GM12878 (cell line): ENCODE results near the gene CCDC47. TPM values are rescaled to one million over a fixed set of nuclear protein-coding genes. Genes with fewer than 3 reads are reported as not detected.

ENCODE experiments used
- ATAC-seq: fragments of 200-7000 bp; cut with Tn5 transposase; 3 replicates; pipeline ENCODE4 v1.9.1; 2020; ENCODE audit warnings: mild to moderate bottlenecking, moderate library complexity
- BruUV-seq: library from RNA; stranded (reverse); fragments of 400-500 nt; replicated peaks from 2 replicates; lab custom pipeline; 2021; lab: Mats Ljungman, UMichigan
- CTCF ChIA-PET: fragments of 300-600 bp; sonication (Branson Sonifier 250); formaldehyde crosslinking; extraction: SDS; loops from one replicate; lab custom pipeline; 2021; ENCODE audit warnings: inconsistent platforms; lab: Yijun Ruan, JAX
- POLR2A ChIA-PET: fragments of 350-600 bp; formaldehyde crosslinking; extraction: SDS; loops from one replicate; lab custom pipeline; 2021; ENCODE audit warnings: inconsistent platforms; lab: Charles Lee
- RAD21 ChIA-PET: fragments of 300-600 bp; sonication (Branson Sonifier 250); formaldehyde crosslinking; loops from one replicate; lab custom pipeline; 2023; ENCODE audit warnings: antibody characterized with exemption; ENCODE audit not compliant: unreplicated experiment; lab: Charles Lee
- SMC1A ChIA-PET: fragments of 300-600 bp; sonication (Branson Sonifier 250); formaldehyde crosslinking; loops from one replicate; lab custom pipeline; 2023; ENCODE audit not compliant: unreplicated experiment, uncharacterized antibody; lab: Charles Lee
- DNase-seq: peaks from one replicate; pipeline ENCODE4 v3.0.0-alpha.2; 2011; ENCODE audit warnings: low read depth, low spot score
- FAIRE-seq: peaks from 3 replicates; lab custom pipeline; 2011; peaks lifted over from hg19 to GRCh38; lab: Jason Lieb, UNC
- H2AFZ ChIP-seq: 2 replicates; pipeline ENCODE4 v1.6.0; 2011; ENCODE audit warnings: low read depth, low read length, control low read depth; ENCODE audit not compliant: control insufficient read depth
- H3K27ac ChIP-seq: 2 replicates; pipeline ENCODE4 v1.5.1; 2011; ENCODE audit warnings: control low read depth; ENCODE audit not compliant: control insufficient read depth, insufficient read depth
- H3K27me3 ChIP-seq, 2 experiments: replicated peaks in 1 of 2; 2 replicates each; pipeline versions ENCODE4 v1.6.0 to v1.6.1; 2011; ENCODE audit warnings: low read length in 1 of 2; ENCODE audit not compliant: control insufficient read depth in 2 of 2, insufficient read depth in 2 of 2
- H3K36me3 ChIP-seq, 2 experiments: 2 replicates each; pipeline ENCODE4 v1.5.1; 2011; ENCODE audit warnings: low read length in 1 of 2; ENCODE audit not compliant: control insufficient read depth in 2 of 2, insufficient read depth in 2 of 2
- H3K4me1 ChIP-seq: 2 replicates; pipeline ENCODE4 v1.6.1; 2011; ENCODE audit warnings: mild to moderate bottlenecking, low read length, moderate library complexity, mixed read lengths; ENCODE audit not compliant: control insufficient read depth, insufficient read depth
- H3K4me2 ChIP-seq: 2 replicates; pipeline ENCODE4 v1.6.0; 2011; ENCODE audit warnings: control low read depth; ENCODE audit not compliant: control insufficient read depth, insufficient read depth
- H3K4me3 ChIP-seq: fragments of 200-600 bp; sonication (generic); 2 replicates; pipeline ENCODE4 v1.5.1; 2016
- H3K79me2 ChIP-seq: 2 replicates; pipeline ENCODE4 v1.6.0; 2011; ENCODE audit warnings: low read length; ENCODE audit not compliant: control insufficient read depth, insufficient read depth
- H3K9ac ChIP-seq: 2 replicates; pipeline ENCODE4 v1.8.0; 2011; ENCODE audit warnings: low read length, control low read depth, mixed read lengths; ENCODE audit not compliant: control insufficient read depth, insufficient read depth
- H3K9me3 ChIP-seq: replicated peaks from 3 replicates; pipeline ENCODE4 v1.5.1; 2011; ENCODE audit warnings: mild to moderate bottlenecking, low read length; ENCODE audit not compliant: control insufficient read depth, insufficient read depth
- H4K20me1 ChIP-seq: 2 replicates; pipeline ENCODE4 v1.6.0; 2011; ENCODE audit not compliant: control insufficient read depth, insufficient read depth
- BCL11A ChIP-seq: IDR thresholded peaks from 2 replicates; pipeline ENCODE4 v1.6.1; 2011; ENCODE audit warnings: low read depth, low read length
- BRCA1 ChIP-seq: IDR thresholded peaks from 2 replicates; pipeline ENCODE4 v1.6.1; 2011; ENCODE audit warnings: low read depth, low read length, improper control_type of control experiment
- ETV6 ChIP-seq, 2 experiments: fragments of 450-650 bp in 1 of 2; IDR thresholded peaks in 1 of 2; conservative IDR thresholded peaks in 1 of 2; 2 replicates each; pipeline ENCODE4 v1.6.1; 2014; ENCODE audit warnings: antibody characterized with exemption in 1 of 2, borderline replicate concordance in 1 of 2, low read depth in 1 of 2, mild to moderate bottlenecking in 1 of 2, moderate library complexity in 1 of 2
- FOXM1 ChIP-seq: IDR thresholded peaks from 2 replicates; pipeline ENCODE4 v1.6.1; 2012; ENCODE audit warnings: low read depth, mild to moderate bottlenecking, inconsistent platforms, low read length, moderate library complexity
- HDAC6 ChIP-seq: fragments of 200-600 bp; sonication (generic); IDR thresholded peaks from one replicate; pipeline ENCODE4 v1.8.0; 2017; ENCODE audit warnings: antibody characterized with exemption; ENCODE audit not compliant: unreplicated experiment
- KLF5 ChIP-seq: fragments of 450-650 bp; IDR thresholded peaks from 2 replicates; pipeline ENCODE4 v1.6.1; 2014; ENCODE audit warnings: mild to moderate bottlenecking; ENCODE audit not compliant: partially characterized antibody
- MTA2 ChIP-seq: fragments of 450-650 bp; IDR thresholded peaks from 2 replicates; pipeline ENCODE4 v1.6.1; 2016; ENCODE audit warnings: low read depth, mild to moderate bottlenecking, moderate library complexity
- SMAD1 ChIP-seq: fragments of 450-650 bp; IDR thresholded peaks from 2 replicates; pipeline ENCODE4 v1.6.1; 2018; ENCODE audit warnings: mild to moderate bottlenecking, low read depth; ENCODE audit not compliant: partially characterized antibody
- ZNF207 ChIP-seq: fragments of 450-650 bp; IDR thresholded peaks from 2 replicates; pipeline ENCODE4 v1.6.1; 2014; ENCODE audit warnings: antibody characterized with exemption, mild to moderate bottlenecking, borderline replicate concordance
- ZNF384 ChIP-seq: IDR thresholded peaks from 2 replicates; pipeline ENCODE4 v1.6.1; 2012; ENCODE audit warnings: low read depth, mild to moderate bottlenecking, low read length, improper control_type of control experiment, borderline replicate concordance
- WGBS: methylation state at CpG from one replicate; pipeline ENCODE4 v1.1.6; 2016; ENCODE audit warnings: low lambda C conversion rate; ENCODE audit not compliant: insufficient replicate concordance, insufficient coverage; ENCODE audit errors: missing lambda C conversion rate; 5-methylcytosine and 5-hydroxymethylcytosine counted together
- in situ Hi-C: fragments of 300-500 bp; cut with MboI; formaldehyde crosslinking; loops from 9 replicates; pipeline ENCODE4 v1.14.3; 2018; ENCODE audit warnings: mixed read lengths
- intact Hi-C: fragments of 100-400 bp; cut with micrococcal nuclease; formaldehyde crosslinking; loops from one replicate; pipeline ENCODE4 v1.14.2; 2022; ENCODE audit not compliant: unreplicated experiment
- polyA plus RNA-seq, 11 experiments: library from polyadenylated mRNA; depleted of rRNA in 4 of 11; unstranded in 6 of 11; stranded (reverse) in 5 of 11; fragments of >200 nt; fragmentation: Nextera tagmentation in 4 of 11; fragmentation: Illumina TruSeq in 1 of 11; extraction: Ambion mirVana in 4 of 11; extraction: Trizol in 1 of 11; gene quantifications; 1 replicate in 1 of 11; 2 replicates in 10 of 11; pipeline versions ENCODE4 v1.2.1 to v1.2.3, GENCODE V29; 2011 to 2016; ENCODE audit warnings: inconsistent platforms in 2 of 11, missing spikeins in 2 of 11, low read depth in 1 of 11
- total RNA-seq, 4 experiments: library from RNA; depleted of rRNA in 3 of 4; stranded (reverse); fragments of >200 nt in 3 of 4; fragmentation: Illumina TruSeq in 1 of 4; extraction: Trizol in 1 of 4; gene quantifications; 2 replicates each; pipeline versions ENCODE4 v1.2.1 to v1.2.3, GENCODE V29; 2013 to 2021
- TF ChIP-seq, protein P1 (sequence below): IDR thresholded peaks from 2 replicates; pipeline ENCODE4 v1.6.1; 2012; ENCODE audit warnings: low read length, inconsistent platforms

The CCDC47 gene
- total and polyA plus RNA-seq, 10 of the 15 experiments (the other 5 are each of a cell fraction or from before 2014, with no cell fraction given): 13.6 to 81.4 (median 58.9) TPM

DNA sequence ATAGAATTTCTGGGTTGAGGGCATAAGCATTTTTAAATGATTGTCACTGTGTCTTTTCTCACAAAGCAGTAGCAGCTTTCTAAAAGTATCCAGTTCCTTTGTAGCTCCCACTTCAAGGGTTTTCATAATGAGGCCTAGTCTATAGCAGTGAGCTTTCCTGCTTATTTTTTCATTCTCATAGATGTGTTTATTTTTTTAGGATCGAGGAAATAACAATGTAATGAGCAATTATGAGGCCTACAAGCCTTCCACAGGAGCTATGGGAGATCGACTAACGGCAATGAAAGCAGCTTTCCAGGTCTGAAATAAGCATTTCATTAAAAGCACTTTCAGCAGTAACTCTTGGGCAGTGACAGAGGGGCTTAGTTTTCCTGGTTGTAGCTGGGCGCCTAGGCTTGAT is 43.3 kb upstream of the CCDC47 start:
- DNase-seq (no peak), FAIRE-seq (no peak), ATAC-seq (no peak)
- Histone ChIP-seq H3K9ac (no peak overlapping the region), H3K9me3 (no peaks in the 10 kb centered on the region), H3K4me1 (no peaks in the 10 kb centered on the region), H4K20me1 (no peaks in the 10 kb centered on the region; the same call in 1 of the 2 replicates), H3K27me3 (no peaks in the 10 kb centered on the region), H3K36me3 (peaks cover 42 to 50% of the 10 kb centered on the region in 2 experiments), H2AFZ (no peak overlapping the region), H3K79me2 (no peaks in the 10 kb centered on the region), H3K4me2 (no peak overlapping the region), H3K4me3 (no peak overlapping the region), H3K27ac (no peak overlapping the region)
- SMC1A ChIA-PET: interaction anchor here (2.0 kb wide), 1 partner anchor 52 kb away, joined by 5 read pairs; no protein-coding TSS in a partner anchor
- WGBS: 99% methylated on average over 4 of the region's 4 CpGs
- POLR2A ChIA-PET: interaction anchor here (0.5 kb wide), 1 partner anchor 27 kb away, joined by 3 read pairs; no protein-coding TSS in a partner anchor
- RAD21 ChIA-PET: no interaction called here
- no TSS peak for BruUV-seq
- TF ChIP-seq BCL11A: no peak
- no peak for TF ChIP-seq ZNF207
- no peak for TF ChIP-seq MTA2
- TF ChIP-seq SMAD1: no peak
- no peak for TF ChIP-seq KLF5
- TF ChIP-seq HDAC6: no peak
- TF ChIP-seq, protein P1, sequence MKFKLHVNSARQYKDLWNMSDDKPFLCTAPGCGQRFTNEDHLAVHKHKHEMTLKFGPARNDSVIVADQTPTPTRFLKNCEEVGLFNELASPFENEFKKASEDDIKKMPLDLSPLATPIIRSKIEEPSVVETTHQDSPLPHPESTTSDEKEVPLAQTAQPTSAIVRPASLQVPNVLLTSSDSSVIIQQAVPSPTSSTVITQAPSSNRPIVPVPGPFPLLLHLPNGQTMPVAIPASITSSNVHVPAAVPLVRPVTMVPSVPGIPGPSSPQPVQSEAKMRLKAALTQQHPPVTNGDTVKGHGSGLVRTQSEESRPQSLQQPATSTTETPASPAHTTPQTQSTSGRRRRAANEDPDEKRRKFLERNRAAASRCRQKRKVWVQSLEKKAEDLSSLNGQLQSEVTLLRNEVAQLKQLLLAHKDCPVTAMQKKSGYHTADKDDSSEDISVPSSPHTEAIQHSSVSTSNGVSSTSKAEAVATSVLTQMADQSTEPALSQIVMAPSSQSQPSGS: no peak
- no peak for TF ChIP-seq ZNF384
- TF ChIP-seq ETV6 (conservative IDR thresholded peaks at IDR 0.05 in 1 of 2, IDR thresholded peaks at IDR 0.05 in 1 of 2; ENCODE audit: borderline replicate concordance in 1 of 2, low read depth in 1 of 2): no peak
- no peak for TF ChIP-seq BRCA1
- TF ChIP-seq FOXM1: no peak
- intact Hi-C loops (no loop called here), in situ Hi-C loops (no loop called here)
- CTCF ChIA-PET: interaction anchor here (1.0 to 2.0 kb wide), 3 partner anchors 11 to 49 kb away, joined by 3 to 4 read pairs (median 3); partner anchors contain the start of gene FTSJ3
